K562 (cell line): ENCODE data around the gene FILIP1L. TPM values are rescaled to one million over a fixed set of nuclear protein-coding genes. Genes with fewer than 3 reads are reported as not detected.

Source experiments
- ATAC-seq: fragments of 200-7000 bp; cut with Tn5 transposase; 3 replicates; pipeline ENCODE4 v1.9.1; 2020; ENCODE audit warnings: moderate library complexity
- BruUV-seq: library from RNA; stranded (reverse); fragments of 400-500 nt; replicated peaks from 2 replicates; lab custom pipeline; 2021; lab: Mats Ljungman, UMichigan
- CTCF ChIA-PET: fragments of 300-600 bp; formaldehyde crosslinking; extraction: SDS; loops from one replicate; lab custom pipeline; 2021; ENCODE audit warnings: low intra/inter-chr PET ratio; lab: Yijun Ruan, JAX
- POLR2A ChIA-PET: fragments of 300-600, 350-650 bp; sonication (Branson Sonifier 250); formaldehyde crosslinking; extraction: SDS; loops from one replicate; lab custom pipeline; 2021; ENCODE audit warnings: antibody characterized with exemption, inconsistent platforms; lab: Yijun Ruan, JAX
- DNase-seq, 4 experiments: peaks; one replicate each; pipeline versions ENCODE4 v3.0.0 to v3.0.0-alpha.2; 2011 to 2018; ENCODE audit warnings: low spot score in 3 of 4, mixed read lengths in 3 of 4; ENCODE audit errors: extremely low read depth in 1 of 4
- FAIRE-seq: peaks from 2 replicates; lab custom pipeline; 2011; peaks lifted over from hg19 to GRCh38; lab: Jason Lieb, UNC
- H2AFZ ChIP-seq: 2 replicates; pipeline ENCODE4 v1.6.0; 2011; ENCODE audit warnings: low read depth, low read length, control low read depth, inconsistent platforms
- H3K27ac ChIP-seq: fragments of 200-600 bp; 3 replicates; pipeline ENCODE4 v1.8.0; 2011; ENCODE audit warnings: low read depth, mild to moderate bottlenecking, control low read depth, inconsistent platforms, low read length, moderate library complexity, mixed read lengths; ENCODE audit errors: extremely low read depth
- H3K27me3 ChIP-seq, 2 experiments: fragments of 300-600 bp in 1 of 2; 2 replicates in 1 of 2; 3 replicates in 1 of 2; pipeline versions ENCODE4 v1.6.0 to v1.8.0; 2011; ENCODE audit warnings: inconsistent platforms in 2 of 2, low read length in 2 of 2, mild to moderate bottlenecking in 1 of 2, mixed read lengths in 1 of 2, moderate library complexity in 1 of 2; ENCODE audit not compliant: control insufficient read depth in 2 of 2, insufficient read depth in 2 of 2
- H3K36me3 ChIP-seq: fragments of 300-600 bp; 3 replicates; pipeline ENCODE4 v1.8.0; 2011; ENCODE audit warnings: mild to moderate bottlenecking, low read length, inconsistent platforms; ENCODE audit not compliant: control insufficient read depth, insufficient read depth
- H3K4me1 ChIP-seq, 2 experiments: fragments of 200-600 bp in 1 of 2; replicated peaks in 1 of 2; 2 replicates in 1 of 2; 3 replicates in 1 of 2; pipeline versions ENCODE4 v1.5.1 to v1.8.0; 2011; ENCODE audit warnings: inconsistent platforms in 2 of 2, low read length in 2 of 2, mild to moderate bottlenecking in 1 of 2, mixed read lengths in 1 of 2, moderate library complexity in 1 of 2; ENCODE audit not compliant: control insufficient read depth in 2 of 2, insufficient read depth in 2 of 2
- H3K4me2 ChIP-seq: 2 replicates; pipeline ENCODE4 v1.6.1; 2011; ENCODE audit warnings: low read length, control low read depth, inconsistent platforms, mixed read lengths; ENCODE audit not compliant: insufficient read depth
- H3K4me3 ChIP-seq: fragments of 200-600 bp; sonication (generic), shearing (Covaris generic); 2 replicates; pipeline ENCODE4 v1.5.1; 2016; ENCODE audit warnings: control low read depth, inconsistent platforms
- H3K79me2 ChIP-seq: fragments of 200-600 bp; 3 replicates; pipeline ENCODE4 v1.8.0; 2011; ENCODE audit warnings: low read length, inconsistent platforms; ENCODE audit not compliant: control insufficient read depth, insufficient read depth
- H3K9ac ChIP-seq, 2 experiments: 2 replicates each; pipeline versions ENCODE4 v1.6.0 to v1.6.1; 2011; ENCODE audit warnings: low read depth in 2 of 2, low read length in 2 of 2, control low read depth in 1 of 2, inconsistent platforms in 1 of 2, mild to moderate bottlenecking in 1 of 2, mixed read lengths in 1 of 2; ENCODE audit not compliant: insufficient read depth in 1 of 2
- H3K9me1 ChIP-seq: one replicate; pipeline ENCODE4 v1.6.0; 2011; ENCODE audit warnings: inconsistent platforms, mild to moderate bottlenecking, low read length, moderate library complexity; ENCODE audit not compliant: control insufficient read depth, insufficient read depth
- H3K9me3 ChIP-seq: replicated peaks from 2 replicates; pipeline ENCODE4 v1.5.1; 2011; ENCODE audit warnings: low read depth, low read length, inconsistent platforms; ENCODE audit not compliant: control insufficient read depth, insufficient read depth
- H4K20me1 ChIP-seq: replicated peaks from 2 replicates; pipeline ENCODE4 v1.6.1; 2011; ENCODE audit warnings: low read length, inconsistent platforms, mixed read lengths; ENCODE audit not compliant: control insufficient read depth, insufficient read depth
- SRF ChIP-seq, 2 experiments: fragments of 250-450, 450-650 bp in 1 of 2; sonication (Bioruptor Pico) in 1 of 2; sonication (generic) in 1 of 2; formaldehyde crosslinking; IDR thresholded peaks; 2 replicates each; pipeline versions ENCODE4 v1.5.0 to v1.5.1; 2020 to 2022; ENCODE audit warnings: mild to moderate bottlenecking in 1 of 2, missing genetic modification reagents in 1 of 2
- WGBS: fragments of 100-300 bp; shearing (Covaris generic); methylation state at CpG from one replicate; pipeline ENCODE4 v1.1.6; 2016; ENCODE audit warnings: low coverage, mixed read lengths; ENCODE audit not compliant: insufficient coverage; ENCODE audit errors: missing lambda C conversion rate; 5-methylcytosine and 5-hydroxymethylcytosine counted together
- in situ Hi-C: fragments of 300-500 bp; cut with MboI; formaldehyde crosslinking; loops from 4 replicates; pipeline ENCODE4 v1.15.0; 2018; ENCODE audit warnings: inconsistent platforms, mixed read lengths
- intact Hi-C: fragments of 100-400 bp; cut with micrococcal nuclease; formaldehyde crosslinking; loops from 2 replicates; pipeline ENCODE4 v1.14.2; 2022
- polyA plus RNA-seq, 8 experiments: library from polyadenylated mRNA; depleted of rRNA in 4 of 8; stranded (reverse) in 5 of 8; unstranded in 3 of 8; fragments of >200 nt; fragmentation: Nextera tagmentation in 2 of 8; fragmentation: Illumina TruSeq in 1 of 8; extraction: Ambion mirVana in 2 of 8; extraction: Trizol in 1 of 8; gene quantifications; 2 replicates each; pipeline versions ENCODE4 v1.2.1 to v1.2.3, GENCODE V29; 2011 to 2014; ENCODE audit warnings: inconsistent platforms in 1 of 8, missing spikeins in 1 of 8
- total RNA-seq, 7 experiments: library from RNA; depleted of rRNA in 6 of 7; stranded (reverse); fragments of >200 nt in 6 of 7; fragmentation: Illumina TruSeq in 2 of 7; extraction: Trizol in 2 of 7; gene quantifications; 2 replicates each; pipeline versions ENCODE4 v1.2.1 to v1.2.3, GENCODE V29; 2011 to 2021; ENCODE audit warnings: low replicate concordance in 1 of 7
- TF ChIP-seq, protein P1 (sequence below): sonication (generic); IDR thresholded peaks from 2 replicates; pipeline ENCODE4 v1.6.1; 2016

FILIP1L gene
- total and polyA plus RNA-seq, 9 of the 15 experiments (the other 6 are each of a cell fraction or from before 2014, with no cell fraction given) = 0.50 to 2.1 (median 1.1) TPM

DNA sequence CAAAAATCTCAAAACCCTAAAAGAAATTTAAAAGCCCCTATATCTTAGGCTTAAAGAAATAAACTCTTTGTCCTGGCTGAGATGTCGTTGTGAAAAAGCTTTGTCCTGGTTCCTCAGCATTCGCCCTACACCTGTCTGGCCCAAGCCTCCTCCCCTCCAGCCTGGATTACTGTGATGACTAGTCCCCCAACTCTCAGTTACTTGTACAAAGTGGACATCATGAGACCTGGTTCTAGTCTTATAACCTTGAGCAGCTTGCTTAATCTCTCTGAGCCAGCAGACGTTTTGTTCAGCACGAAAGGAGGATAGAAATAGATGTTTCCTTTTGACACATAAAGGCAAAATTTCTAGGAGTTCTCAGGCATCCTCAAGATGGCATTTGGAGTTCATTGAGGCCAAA, 51.6 kb downstream of the FILIP1L start:
- H3K9ac ChIP-seq = no peak overlapping the region
- ChIA-PET CTCF (no interaction called here), POLR2A (interaction anchor here (0.6 kb wide), 1 partner anchor 197 kb away, joined by 3 read pairs; no protein-coding TSS in a partner anchor)
- no peaks in the 10 kb centered on the region for H3K27me3 ChIP-seq
- FAIRE-seq (no peak), DNase-seq (no peak), ATAC-seq (no peak)
- no peaks in the 10 kb centered on the region for H3K79me2 ChIP-seq
- in situ Hi-C loops (loop anchor here (25.0 kb wide), 1 partner anchor 225 kb away; no protein-coding TSS in a partner anchor), intact Hi-C loops (loop anchor here (10.0 kb wide), 1 partner anchor 58 kb away; no protein-coding TSS in a partner anchor)
- H3K4me3 ChIP-seq = no peak overlapping the region
- H3K27ac ChIP-seq = no peak overlapping the region
- no peaks in the 10 kb centered on the region; the same call in 2 of the 3 replicates for H3K36me3 ChIP-seq
- BruUV-seq = no TSS peak
- H3K4me2 ChIP-seq = no peak overlapping the region
- no peak overlapping the region for H2AFZ ChIP-seq
- peaks cover 5 to 12% of the 10 kb centered on the region in 2 experiments; a peak in 3 of 5 replicates for H3K4me1 ChIP-seq
- 69% methylated on average over 4 of the region's 4 CpGs for WGBS
- no peaks in the 10 kb centered on the region for H3K9me1 ChIP-seq
- TF ChIP-seq, protein P1, sequence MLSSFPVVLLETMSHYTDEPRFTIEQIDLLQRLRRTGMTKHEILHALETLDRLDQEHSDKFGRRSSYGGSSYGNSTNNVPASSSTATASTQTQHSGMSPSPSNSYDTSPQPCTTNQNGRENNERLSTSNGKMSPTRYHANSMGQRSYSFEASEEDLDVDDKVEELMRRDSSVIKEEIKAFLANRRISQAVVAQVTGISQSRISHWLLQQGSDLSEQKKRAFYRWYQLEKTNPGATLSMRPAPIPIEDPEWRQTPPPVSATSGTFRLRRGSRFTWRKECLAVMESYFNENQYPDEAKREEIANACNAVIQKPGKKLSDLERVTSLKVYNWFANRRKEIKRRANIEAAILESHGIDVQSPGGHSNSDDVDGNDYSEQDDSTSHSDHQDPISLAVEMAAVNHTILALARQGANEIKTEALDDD = peak; percentile 41; the same call in 1 of the 2 replicates
- TF ChIP-seq SRF (CRISPR knock-in tag; IDR thresholded peaks at IDR 0.05) = no peak
- no peaks in the 10 kb centered on the region for H3K9me3 ChIP-seq
- H4K20me1 ChIP-seq = no peaks in the 10 kb centered on the region
